Measurements from ENCODE around the gene AP5S1.
"Not testable (repeated sequence)": the region's sequence is repeated elsewhere in the genome, so short reads cannot be mapped to it uniquely, and the experiment has no call there.

AP5S1 gene, protein sequence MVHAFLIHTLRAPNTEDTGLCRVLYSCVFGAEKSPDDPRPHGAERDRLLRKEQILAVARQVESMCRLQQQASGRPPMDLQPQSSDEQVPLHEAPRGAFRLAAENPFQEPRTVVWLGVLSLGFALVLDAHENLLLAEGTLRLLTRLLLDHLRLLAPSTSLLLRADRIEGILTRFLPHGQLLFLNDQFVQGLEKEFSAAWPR

DNA sequence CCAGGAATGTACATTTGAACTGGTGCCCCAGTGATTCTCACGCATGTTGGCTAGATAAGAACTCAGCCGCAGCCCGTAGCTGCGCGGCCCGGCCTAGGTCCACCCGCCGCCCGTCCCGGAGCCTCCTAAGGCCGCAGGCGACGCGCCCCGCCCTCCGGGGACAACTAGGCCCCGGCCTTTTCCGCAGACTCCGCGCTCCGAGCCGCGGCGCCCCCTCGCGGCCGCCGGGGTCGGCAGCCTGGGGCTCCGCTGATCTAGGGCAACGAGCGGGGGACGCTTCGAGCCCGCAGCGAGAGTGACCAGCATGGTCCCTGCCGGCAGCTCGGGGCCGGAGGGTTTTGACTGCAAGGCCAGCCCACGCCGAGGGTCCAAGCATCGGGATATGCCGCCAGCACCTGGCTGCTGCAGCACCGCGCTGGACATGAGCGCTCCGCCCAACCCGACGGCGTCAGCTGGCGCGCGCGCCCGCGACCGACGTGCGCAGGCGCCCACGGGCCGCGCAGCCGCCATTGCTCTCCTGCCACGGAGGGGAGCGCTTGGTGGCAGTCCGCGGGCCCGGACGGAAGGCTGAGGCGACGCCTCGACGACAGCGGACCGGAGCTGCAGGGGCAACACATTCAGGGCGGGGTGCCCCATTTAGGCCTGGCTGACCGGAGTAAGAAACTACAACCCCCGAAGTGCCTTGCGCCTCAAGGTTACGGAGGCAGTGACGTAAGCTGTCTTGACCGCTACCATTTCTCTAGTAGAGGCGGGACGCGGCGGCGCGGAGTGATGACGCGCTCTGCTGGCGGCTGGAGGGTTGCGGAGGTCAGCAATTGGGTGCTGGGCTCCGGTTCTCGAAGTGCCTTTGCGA lies at the start of gene AP5S1:
AP5S1 (plus strand) TSS at position 500 of the 853 bp plus-strand sequence. CDS start 1,571 bp downstream, outside the sequence.
- peak; percentile 95 to 96 for DNase-seq

DNA sequence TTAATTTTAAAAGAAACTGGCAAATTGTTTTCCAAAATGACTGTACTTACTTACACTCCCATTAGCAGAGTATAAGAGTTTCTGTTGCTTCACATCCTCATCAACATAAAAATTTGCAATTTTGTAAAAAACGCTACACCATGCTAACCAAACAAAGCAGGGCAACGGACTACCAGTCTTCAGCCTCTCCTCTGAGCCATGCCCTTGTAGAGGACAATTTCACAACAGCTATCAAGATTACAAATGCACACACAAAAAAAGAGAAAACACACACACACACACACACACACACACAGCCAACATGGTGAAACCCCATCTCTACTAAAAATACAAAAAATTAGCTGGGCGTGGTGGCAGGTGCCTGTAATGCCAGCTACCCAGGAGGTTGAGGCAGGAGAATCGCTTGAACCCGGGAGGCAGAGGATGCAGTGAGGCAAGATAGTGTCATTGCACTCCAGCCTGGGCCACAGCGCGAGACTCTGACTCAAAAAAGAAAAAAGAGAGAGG lies 48.7 kb upstream of the AP5S1 start:
- no peak for DNase-seq

DNA sequence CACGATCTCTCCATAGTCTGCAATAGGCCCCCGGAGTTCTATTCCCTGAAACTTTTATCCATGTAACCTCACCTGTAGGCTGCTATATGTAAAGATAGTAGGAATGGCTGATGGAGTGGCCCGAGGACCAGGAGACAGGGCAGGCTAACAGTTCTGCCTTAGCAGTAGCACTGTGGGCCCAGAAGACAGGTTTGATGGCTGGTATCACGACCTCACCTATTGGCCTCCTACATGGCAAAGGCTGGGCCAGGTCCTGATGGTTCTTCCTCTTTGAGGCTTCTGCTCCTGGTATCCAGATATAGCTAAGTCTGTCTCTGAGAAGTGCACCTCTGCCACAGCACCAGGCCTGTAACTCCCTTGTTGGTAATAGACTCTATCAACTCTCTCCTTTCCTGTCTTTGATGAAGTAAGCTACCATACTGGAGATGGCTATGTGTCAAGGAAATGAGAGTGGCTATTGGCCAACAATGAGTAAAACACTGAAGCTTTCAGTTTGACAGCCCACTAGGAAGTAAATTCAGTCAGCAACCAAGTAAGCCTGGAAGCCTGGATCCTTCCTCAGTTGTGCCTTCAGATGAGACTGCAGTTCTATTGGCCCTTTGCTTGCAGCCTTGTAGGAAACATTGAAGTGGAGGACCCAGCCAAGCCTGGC lies 44.8 kb upstream of the AP5S1 start:
- no peak for DNase-seq

DNA sequence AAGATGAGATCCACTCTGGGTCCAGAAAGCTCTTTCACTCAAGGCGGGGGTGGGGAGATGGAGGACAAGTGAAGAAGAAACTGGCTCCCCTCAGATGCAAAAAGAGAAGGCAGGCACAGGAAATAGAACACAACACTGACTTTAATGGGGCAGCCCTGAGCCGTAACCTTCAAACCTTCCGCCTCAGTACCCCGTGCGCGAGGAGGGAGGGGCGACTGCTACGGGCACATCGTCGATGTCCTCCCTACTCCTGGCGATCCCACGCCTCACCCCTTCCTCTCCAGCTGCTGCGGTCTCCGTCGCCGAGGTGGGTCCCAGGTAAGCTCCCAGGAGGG lies 43.0 kb upstream of the AP5S1 start:
- DNase-seq = no peak

DNA sequence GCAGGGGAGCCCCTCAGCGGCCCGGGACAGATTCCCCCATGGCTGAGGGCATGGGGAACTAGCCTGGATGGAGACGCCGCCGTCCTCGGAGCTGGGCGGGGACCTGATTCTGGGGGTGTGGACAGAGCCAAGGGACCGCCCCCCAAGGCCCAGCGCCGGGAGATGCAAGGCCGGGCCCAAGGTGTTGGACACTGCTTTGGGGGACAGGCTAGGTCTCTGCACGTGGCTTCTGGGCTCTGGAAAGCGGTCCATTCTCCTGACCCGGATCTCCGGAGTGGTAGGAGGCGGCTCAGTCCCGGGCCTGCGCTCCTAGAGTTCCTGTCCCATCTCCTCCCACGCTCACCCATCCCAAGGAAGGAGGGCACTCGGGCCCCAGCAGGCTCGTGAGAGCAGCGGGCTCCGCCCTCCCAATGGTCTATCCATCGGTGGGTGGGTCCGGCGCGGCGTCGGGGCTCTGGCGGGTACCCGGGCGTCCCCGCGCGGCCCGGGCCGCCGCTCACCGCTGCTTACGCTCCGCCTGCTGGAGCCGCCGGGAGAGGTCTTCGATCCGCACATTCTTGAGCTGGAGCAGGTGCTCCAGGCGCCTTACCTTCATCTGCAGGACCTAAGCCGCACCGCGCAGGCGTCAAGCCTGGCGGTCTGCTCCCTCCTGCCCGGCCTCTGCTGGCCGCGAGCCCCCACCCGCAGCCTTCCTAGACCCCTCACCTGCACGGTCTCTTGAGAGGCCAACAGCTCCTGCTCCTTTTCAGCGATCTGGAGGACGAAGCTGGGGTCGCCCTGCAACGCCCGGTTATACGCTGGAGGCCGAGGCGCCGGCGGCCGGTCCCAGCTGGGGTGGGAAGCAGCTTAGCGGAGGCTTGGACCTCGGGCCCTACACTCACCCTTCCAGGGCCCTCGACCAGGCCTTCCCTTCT lies 42.4 kb upstream of the AP5S1 start:
- DNase-seq = peak; percentile 69 to 78

DNA sequence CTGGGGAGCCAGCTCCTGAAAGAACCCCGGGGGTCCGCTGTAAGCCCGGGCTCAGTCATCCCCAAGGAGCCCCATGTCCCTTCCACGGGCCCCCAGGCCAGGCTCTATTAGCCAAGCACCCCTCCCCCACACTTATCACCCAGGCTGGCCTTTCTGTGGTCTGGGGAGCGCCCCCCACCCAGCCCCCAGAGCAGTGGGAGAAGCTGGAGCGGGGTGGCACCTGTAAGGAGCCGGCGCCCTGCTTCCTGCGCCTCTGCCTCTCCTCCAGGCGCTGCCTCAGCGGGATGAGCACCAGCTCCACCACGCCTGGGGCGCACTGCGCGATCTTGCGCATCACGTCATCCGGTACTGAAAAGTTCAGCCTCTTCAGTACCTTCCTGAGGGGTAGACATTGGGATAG lies 41.4 kb upstream of the AP5S1 start:
- no peak for DNase-seq

DNA sequence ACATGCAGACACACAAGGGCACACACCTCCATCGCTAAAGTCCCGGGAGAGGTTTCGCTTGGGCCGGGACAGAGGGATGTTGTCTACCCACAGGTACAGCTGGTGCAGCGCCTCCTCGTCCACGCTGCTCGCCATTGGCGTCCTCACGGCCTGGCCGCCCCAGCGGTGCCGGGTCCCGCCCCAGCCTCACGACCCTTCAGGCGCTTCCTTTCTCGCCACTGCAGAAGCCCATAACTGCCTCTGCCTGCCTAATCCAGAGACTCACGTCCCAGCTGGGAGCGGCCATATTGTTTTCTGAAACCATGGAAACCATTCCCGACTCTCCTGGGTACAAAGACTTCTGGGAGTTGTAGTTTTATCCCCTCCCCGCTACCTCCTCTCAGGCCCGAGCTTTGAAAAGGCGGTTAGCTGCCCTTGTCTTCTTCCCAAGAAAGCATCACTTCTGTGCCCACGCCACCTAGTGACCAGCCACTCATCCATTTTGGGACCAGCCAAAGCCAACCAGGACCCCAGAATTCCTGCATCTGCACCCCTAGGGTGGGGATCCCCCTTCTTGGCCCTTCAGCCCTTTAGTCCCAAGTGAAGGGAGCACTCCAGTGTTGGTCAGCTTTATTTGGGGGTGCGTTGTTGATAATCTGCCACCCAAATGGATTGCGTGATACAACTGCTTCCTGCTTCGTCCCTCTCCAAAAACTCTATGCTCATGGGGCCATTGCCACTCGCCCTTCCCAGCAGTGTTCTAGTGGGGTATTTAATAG lies 39.0 kb upstream of the AP5S1 start, which contains the start of gene SPEF1:
SPEF1 (minus strand) TSS at position 296 of the 758 bp plus-strand sequence; CDS start at position 135, 161 bp downstream.
- DNase-seq = peak; percentile 60 to 62

DNA sequence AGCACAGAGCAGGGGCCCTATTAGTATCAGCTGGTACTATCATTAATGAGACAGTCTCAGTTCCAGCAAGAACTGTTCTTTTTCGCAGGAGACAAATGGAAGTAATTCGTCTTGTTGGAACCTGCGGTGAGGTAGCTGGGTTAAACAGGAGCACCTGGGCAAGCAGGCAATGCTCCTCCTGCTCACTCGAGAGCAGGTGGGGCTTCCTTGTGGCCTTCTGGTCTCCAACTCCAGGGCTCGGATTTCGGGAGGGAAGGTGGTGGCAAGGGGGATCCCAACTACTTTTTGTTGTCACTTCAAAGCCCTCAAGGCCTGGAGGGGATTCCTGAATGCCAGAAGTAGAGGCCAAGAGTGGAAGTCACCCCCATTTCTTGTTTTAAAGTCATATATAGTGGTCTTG lies 37.8 kb upstream of the AP5S1 start:
- no peak for DNase-seq

DNA sequence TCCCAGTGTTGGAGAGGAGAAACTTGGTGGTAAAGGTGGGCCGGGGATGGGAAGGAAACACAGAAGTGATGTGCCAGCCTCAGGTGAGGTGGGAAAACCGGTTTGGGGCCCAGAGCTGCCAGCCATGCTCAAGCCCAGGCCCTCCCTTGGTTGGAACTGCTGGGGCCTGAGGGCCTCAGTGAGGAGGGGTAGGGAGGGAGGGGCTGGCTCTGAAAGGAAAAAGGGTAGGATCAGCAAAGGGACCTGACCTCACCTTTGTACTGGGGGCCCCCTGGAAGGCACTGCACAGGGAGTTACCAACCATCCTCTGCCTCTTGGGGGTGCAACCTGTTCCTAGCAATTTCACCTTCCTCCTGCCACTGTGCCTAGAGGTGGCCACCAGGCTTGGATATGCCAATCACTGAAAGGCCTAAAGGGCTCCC lies 37.3 kb upstream of the AP5S1 start:
- no peak for DNase-seq

DNA sequence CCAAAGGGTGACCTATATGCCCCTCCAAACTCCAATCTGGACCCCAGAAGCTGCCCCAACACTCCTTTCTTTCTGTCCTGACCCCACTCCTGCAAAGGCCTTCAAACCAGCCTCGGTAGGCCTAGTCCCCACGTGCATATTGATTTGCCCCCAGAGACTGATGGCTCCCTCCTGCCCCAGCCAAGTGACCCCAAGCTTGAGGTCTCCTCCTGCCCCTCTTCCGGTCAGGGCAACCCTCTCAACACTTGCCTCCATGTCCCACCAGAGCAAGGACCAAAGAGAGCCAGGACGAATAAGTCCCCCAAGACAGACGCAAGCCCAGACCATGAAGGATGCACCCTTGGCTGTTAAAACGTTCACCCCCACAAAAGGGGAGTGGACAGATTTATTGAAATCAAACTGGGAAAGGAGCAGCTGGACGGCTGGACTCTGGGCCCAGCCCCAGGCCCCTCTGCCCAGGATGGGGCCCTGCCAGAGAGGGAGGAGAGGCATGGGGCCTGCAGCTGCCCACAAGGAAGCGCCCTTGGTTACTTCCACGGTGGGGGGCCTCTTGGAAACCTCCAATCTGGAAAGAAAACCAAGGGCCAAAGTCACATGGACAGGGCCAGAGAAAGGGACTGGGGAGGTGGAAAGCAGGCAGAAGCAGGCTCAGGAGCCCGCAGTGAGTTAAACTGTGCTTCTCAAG lies 36.7 kb upstream of the AP5S1 start:
- no peak for DNase-seq

DNA sequence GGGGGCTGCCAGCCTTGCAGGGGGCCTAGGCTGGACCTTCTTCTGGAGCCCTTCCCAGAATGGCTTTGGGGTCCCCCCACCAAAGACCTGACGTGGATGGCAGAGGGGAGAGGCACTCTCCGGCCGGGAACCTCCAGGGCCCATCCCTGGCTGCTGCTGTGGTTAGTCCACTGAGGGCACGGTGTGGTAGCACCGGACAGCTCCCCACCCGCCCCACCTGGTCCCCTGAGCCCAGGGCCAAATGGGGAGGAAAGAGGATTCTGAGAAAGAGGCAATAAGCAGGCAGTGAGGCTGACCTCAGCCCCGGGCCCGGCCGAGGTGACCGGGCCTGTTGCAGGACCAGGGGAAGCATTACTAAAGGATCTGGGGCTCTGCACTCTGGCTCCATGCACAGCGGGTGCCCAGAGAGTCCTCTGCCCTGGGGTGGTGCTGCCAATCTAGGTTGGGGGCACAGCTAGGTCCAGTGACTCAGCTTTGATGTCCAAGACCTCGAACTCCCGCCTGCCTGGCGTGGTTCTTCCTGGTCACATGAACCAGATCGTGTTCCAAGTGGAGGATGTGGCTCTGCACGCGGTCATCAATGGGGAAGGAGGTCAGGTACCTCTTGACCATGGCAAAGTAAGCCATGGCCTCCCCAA lies 36.0 kb upstream of the AP5S1 start:
- DNase-seq = no peak

DNA sequence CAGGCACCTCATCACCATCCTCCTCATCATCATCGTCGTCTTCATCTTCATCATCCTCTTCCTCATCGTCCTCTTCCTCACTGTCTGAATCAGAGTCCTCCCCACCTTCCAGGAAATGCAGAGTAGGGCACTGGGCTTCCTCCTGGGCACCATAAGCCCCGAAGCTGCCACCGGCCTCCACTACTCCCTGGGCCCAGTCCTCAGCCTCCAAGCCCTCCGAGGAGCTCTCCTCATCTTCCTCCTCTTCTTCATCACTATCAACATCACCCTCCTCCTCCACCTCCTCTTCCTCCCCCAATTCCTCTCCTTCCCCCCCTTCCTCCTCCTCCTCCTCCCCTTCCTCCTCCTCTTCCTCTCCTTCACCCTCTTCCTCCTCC lies 35.5 kb upstream of the AP5S1 start:
- no peak for DNase-seq

DNA sequence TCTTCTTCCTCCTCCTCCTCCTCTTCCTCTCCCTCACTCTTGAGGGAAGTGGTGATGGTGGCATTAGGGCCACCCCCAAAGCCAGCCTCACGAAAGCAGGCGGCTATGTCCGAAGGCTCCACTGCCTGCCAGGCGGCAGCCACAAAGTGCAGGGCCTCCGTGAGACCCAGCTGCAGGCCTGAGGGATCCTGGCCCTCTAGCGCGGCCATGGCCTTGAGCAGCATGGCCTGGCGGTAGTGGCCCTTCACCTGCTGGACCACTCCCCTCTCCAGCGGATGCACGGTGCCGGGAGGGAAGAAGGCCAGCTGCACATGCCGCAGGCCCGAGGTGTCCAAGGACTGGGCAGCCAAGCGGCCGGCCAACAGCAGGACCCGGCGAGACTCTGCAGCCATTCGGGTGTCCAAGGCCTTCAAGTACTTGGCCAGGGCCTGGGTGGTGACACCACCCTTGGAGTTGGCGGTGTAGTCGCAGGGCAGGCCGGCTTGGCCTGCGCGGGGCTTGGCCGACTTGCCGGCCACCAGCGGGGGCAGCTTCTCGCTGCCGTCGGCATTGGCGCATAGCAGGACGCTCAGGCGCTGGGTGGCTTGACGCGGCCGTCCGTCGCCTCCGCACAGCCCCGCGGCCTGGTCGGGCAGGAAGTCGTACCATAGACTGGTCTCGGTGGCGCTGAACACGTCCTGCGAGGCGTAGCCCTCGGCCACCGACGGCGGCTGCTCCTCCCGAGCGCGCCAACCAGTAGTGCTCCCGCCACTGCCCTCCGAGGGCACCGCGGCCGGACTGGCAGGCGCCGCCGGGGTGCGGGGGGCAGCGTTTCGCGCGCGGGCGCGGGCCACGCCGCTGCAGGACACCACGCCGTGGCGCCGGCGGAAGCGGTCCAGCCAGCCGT lies 34.9 kb upstream of the AP5S1 start:
- DNase-seq = no peak

DNA sequence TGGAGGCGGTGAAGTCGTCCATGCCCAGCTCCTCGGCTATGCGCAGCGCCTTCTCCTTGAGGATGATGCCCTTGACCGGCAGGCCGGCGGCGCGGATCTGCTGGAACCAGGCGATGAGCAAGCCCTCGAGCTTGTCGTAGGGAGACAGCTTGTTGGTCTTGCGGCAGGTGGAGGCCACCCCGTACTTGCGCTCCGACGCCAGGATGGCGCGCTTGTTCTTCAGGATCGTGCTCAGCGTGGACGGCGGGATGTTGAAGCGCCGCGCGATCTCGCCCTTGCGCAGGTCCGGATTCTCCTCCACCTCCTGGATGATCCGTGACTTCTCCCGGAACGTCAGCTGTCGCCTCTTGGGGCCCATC lies 34.2 kb upstream of the AP5S1 start:
- peak; percentile 57 to 66 for DNase-seq

DNA sequence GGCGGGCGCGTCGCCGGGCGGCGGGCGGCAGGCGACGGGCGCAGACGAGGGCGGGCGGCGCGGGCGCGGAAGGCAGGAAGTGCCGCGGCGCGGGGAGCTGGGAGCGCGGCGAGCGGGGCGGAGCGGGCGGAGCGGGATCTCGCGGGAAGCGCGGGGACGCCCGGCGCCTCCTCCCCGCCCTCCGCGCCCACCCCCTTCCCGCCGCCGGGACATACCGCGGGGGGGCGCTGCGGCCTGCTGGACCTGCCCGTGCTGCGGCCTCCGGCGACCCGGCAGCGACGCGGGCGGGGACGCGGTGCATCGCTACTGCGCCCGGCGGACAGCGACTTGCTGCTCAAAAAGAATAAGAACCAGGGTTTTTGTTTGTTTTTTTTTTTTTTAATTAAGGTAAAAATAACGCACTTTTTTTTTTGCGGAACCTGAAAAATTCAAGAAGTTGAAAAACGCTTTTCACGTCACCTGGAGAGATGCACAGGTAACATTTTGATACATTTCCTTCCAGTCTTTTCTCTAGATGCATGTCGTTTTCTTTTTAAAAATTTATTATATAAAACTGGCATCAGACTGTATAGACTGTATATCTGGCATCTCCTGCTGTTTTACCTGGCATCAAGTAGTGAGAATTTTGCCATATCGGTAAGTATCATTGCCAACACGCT lies 33.6 kb upstream of the AP5S1 start, which contains the start of gene CENPB:
CENPB (minus strand) TSS at position 76 of the 659 bp plus-strand sequence. CDS start 257 bp downstream, outside the sequence.
- peak; percentile 92 to 95 for DNase-seq

DNA sequence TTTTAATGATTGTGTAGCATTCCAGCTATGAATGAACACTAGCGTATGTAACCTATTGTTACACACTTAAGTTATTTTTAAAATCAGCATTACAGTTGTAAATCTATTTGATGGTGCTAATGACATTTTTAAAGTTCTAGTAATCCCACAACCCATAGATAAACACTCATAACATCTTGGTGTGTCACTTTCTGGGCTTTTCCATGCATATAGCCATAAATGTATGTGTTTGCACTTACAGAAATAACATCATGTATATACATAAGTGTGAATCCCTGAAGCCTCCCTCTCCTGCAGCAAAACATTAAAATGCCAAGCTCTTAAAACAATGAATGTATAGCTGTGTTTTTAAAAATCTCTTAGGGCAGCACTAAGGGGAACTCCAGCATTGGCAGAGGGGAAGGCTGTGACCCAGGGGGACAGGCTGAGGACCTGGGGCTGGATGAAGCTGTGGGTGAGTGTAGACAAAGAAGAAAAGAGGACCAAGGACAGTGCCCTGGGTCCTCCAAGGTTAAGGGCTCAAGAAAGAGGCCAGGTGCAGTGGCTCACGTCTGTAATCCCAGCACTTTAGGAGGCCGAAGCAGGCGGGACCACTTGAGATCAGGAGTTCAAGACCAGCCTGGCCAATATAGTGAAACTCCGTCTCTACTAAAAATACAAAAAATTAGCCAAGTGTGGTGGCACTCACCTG lies 32.9 kb upstream of the AP5S1 start:
- DNase-seq = no peak

DNA sequence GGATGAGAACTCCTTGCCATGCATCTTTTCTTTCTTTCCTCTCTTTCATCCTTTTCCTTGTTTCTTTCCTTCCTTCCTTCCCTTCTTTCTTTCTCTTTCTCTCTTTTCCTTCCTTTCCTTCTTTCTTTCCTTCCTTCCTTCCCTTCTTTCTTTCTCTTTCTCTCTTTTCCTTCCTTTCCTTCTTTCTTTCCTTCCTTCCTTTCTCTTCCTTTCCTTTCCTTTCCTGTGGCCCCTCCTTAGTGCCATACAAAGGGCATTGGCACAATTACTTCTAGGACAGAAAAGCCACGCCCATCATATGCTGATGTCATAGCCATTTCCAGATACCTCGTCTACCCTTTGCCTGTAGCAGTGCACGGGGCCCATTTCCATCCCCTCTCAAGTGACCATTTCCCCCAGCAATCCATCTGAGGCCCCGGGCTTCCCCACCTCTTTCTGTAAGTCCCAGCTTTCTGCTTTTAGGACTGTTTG lies 31.6 kb upstream of the AP5S1 start:
- DNase-seq = no peak

DNA sequence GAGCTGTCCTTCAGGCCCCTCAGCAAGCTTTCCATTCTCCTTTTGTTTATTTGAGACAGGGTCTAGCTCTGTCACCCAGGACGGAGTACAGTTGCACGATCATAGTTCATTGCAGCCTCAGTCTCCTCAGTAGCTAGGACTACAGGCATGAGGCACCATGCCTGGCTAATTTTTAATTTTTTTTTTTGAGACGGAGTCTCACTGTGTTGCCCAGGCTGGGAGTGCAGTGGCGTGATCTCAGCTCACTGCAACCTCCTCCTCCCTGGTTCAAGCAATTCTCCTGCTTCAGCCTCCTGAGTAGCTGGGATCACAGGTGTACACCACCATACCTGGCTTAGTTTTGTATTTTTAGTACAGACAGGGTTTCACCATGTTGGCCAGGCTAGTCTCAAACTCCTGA lies 31.1 kb upstream of the AP5S1 start:
- not testable (repeated sequence) for DNase-seq
